GM12875 (cell line): ENCODE data around the gene ZNF579.

ENCODE experiments used
- H3K4me3 ChIP-seq: one replicate; pipeline ENCODE4 v1.5.1; 2011; ENCODE audit warnings: low read depth, low read length, control low read depth
- CTCF ChIP-seq: IDR thresholded peaks from 2 replicates; pipeline ENCODE4 v1.5.1; 2011; ENCODE audit warnings: low read depth, mild to moderate bottlenecking, control low read depth, inconsistent platforms, low read length, moderate library complexity, borderline replicate concordance; ENCODE audit not compliant: insufficient read depth

ZNF579 gene

GRCh38 chr19:55580628-55581144, at the start of gene ZNF579:
Gene ZNF579, minus strand, starts transcription at chr19:55580848. Its CDS starts 1,209 bp downstream, at chr19:55579639.
- no peak for TF ChIP-seq CTCF
- peak within 1 kb of the TSS; percentile 83 for H3K4me3 ChIP-seq

- TF ChIP-seq CTCF = no peak
- no peak overlapping the region for H3K4me3 ChIP-seq
Measured at GRCh38 chr19:55626350-55626749, 45.7 kb upstream of the ZNF579 start.

GRCh38 chr19:55625004-55625326, 44.3 kb upstream of the ZNF579 start:
- H3K4me3 ChIP-seq = no peak overlapping the region

GRCh38 chr19:55624109-55625003, 43.7 kb upstream of the ZNF579 start, which contains the start of gene ZNF784:
Gene ZNF784, minus strand, starts transcription at chr19:55624566. Its CDS starts 5 bp downstream, at chr19:55624561.
- no peak for TF ChIP-seq CTCF

More at GRCh38 chr19:55625004-55625326, 44.3 kb upstream of the ZNF579 start:
- TF ChIP-seq CTCF = no peak

GRCh38 chr19:55623561-55623960, 42.9 kb upstream of the ZNF579 start:
- TF ChIP-seq CTCF = no peak
- H3K4me3 ChIP-seq = no peak overlapping the region

More at GRCh38 chr19:55624109-55625003, 43.7 kb upstream of the ZNF579 start, which contains the start of gene ZNF784:
- peak within 1 kb of the TSS; percentile 43 for H3K4me3 ChIP-seq

- H3K4me3 ChIP-seq = no peak overlapping the region
- no peak for TF ChIP-seq CTCF
Measured at GRCh38 chr19:55623130-55623529, 42.5 kb upstream of the ZNF579 start.
